ENCODE data around the gene DTX1.

DTX1 gene

DNA sequence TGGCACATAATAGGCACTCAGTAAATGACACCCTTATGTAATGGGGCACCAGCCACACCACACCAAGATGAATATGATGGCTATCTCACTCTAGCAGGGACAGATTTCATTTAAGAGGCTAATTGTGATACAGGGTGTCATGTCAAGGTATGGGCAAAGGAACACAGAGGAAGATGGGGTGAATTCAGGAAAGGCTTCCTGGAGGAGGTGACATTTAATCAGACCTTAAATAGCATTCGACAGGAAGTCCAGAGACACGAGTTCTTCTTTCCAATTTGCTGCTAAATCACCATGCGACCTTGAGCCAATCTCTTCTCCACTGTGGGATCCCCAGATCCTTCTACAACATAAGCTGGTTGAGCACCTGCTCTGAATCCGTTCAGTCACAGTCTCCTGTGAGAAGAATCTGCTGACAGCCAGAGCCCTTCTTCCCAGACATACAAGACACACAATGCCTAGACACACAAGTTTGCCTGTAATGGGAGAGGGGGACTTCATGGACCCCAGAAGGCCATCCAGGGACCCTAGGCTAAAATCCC lies 1.5 kb upstream of the DTX1 start:
- H3K36me3 ChIP-seq (ENCODE audit: insufficient read depth, low read length), result no peaks in the 10 kb centered on the region
- H3K4me3 ChIP-seq (ENCODE audit: low read depth, low read length), result no peak overlapping the region
- no peak overlapping the region for H3K27ac ChIP-seq (ENCODE audit: low read depth, low read length)
- H2AFZ ChIP-seq (ENCODE audit: low read length, unreplicated experiment), result no peak overlapping the region
- H3K27me3 ChIP-seq (ENCODE audit: insufficient read depth, low read length), result peaks cover 80% of the 10 kb centered on the region
- no peaks in the 10 kb centered on the region for H3K79me2 ChIP-seq (ENCODE audit: control insufficient read depth, insufficient read depth, low read length, unreplicated experiment)
- H3K4me1 ChIP-seq (ENCODE audit: control insufficient read depth, insufficient read depth, low read length, unreplicated experiment), result peaks cover 5% of the 10 kb centered on the region

DNA sequence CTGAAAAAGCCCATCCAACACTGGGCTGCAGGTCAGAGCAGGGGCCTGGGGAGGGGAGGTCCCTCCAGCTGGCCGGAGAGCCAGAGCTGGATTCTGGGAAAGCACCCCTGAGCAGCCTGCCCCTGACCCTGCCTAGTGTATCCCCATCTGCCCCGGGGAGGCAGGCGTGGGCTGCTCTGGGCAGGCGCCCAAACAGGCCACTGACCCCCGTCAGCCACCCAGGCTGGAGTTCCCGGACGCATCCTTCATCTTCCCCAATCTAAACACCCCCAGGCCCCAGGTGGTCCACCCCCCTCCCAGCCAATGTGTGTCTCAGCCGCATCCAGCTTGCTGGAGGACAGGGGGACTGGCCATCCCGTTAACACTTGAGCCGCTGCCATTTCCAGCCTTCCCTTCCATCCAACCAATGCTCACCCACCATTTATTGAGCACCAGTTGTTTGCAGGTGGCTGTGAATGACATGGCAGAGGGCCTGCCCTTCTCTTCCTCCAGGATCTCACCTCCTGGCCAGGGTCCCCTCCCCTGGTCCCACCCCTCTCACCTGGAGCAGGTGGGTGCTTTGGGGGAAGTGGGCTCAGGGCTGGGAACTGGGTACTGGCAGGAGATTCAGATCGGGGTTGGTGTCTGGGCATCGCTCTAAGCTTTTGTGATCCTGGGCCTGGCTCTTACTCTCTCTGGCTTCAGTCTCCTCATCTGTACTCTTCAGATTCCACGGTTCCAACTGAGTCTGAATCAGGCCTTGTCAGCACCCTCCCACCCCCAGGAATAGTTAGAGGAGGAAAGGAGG lies 743 bp upstream of the DTX1 start:
- Histone ChIP-seq H3K79me2 (ENCODE audit: control insufficient read depth, insufficient read depth, low read length, unreplicated experiment) (no peaks in the 10 kb centered on the region), H3K36me3 (ENCODE audit: insufficient read depth, low read length) (no peaks in the 10 kb centered on the region), H3K27me3 (ENCODE audit: insufficient read depth, low read length) (peaks cover 87% of the 10 kb centered on the region), H3K4me1 (ENCODE audit: control insufficient read depth, insufficient read depth, low read length, unreplicated experiment) (peaks cover 5% of the 10 kb centered on the region), H3K27ac (ENCODE audit: low read depth, low read length) (no peak overlapping the region), H3K4me3 (ENCODE audit: low read depth, low read length) (no peak overlapping the region), H2AFZ (ENCODE audit: low read length, unreplicated experiment) (no peak overlapping the region)

DNA sequence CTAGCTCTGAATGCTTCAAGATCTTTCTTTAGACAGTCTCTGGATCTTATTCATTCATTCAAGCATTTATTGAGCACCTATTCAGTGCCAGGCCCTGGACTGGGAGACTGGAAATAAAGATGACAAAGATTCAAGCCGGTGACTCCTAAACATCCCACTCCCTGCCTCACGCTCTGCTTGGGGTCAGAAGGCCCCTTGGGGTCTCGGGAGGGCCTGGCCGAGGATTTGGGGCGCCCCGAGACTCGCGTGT lies 224 bp upstream of the DTX1 start:
- Histone ChIP-seq H2AFZ (ENCODE audit: low read length, unreplicated experiment) (no peak overlapping the region), H3K27me3 (ENCODE audit: insufficient read depth, low read length) (peaks cover 88% of the 10 kb centered on the region), H3K36me3 (ENCODE audit: insufficient read depth, low read length) (no peaks in the 10 kb centered on the region), H3K4me1 (ENCODE audit: control insufficient read depth, insufficient read depth, low read length, unreplicated experiment) (peaks cover 5% of the 10 kb centered on the region), H3K4me3 (ENCODE audit: low read depth, low read length) (peak overlapping the region; percentile 68), H3K27ac (ENCODE audit: low read depth, low read length) (no peak overlapping the region), H3K79me2 (ENCODE audit: control insufficient read depth, insufficient read depth, low read length, unreplicated experiment) (no peaks in the 10 kb centered on the region)

DNA sequence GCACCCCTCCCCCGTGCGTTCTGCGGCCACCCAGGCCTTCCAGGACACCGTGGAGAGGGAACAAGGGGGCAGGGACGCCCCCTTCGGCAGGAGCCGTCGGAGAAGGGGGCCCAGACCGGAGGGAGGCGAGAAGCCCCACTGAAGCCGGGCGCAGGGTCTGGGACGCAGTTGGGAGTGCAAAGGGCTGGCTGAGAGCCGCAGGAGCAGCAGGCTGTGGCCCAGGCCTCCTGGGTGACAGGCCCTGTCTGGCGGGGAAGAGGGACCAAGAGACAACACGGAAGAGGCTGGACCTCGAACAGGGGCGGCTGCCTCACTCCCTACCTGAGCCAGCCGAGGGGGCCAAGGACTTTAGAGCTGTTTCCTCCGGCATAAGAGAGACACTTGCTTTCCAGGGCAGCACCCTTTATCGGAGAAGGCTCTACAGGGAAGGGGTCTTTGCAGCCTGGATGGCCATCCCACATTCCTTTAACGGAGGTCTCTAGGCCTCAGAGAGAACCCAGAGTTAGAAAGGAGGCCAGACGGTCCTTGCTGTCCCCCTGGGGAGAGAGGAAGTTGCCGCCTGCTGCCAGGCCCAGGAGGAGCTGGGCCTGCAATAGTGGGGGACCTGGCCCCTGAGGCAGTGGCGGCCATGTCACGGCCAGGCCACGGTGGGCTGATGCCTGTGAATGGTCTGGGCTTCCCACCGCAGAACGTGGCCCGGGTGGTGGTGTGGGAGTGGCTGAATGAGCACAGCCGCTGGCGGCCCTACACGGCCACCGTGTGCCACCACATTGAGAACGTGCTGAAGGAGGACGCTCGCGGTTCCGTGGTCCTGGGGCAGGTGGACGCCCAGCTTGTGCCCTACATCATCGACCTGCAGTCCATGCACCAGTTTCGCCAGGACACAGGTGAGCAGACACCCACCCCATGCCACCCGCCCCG lies 1.3 kb downstream of the DTX1 start:
- Histone ChIP-seq H2AFZ (ENCODE audit: low read length, unreplicated experiment) (no peak overlapping the region), H3K79me2 (ENCODE audit: control insufficient read depth, insufficient read depth, low read length, unreplicated experiment) (no peaks in the 10 kb centered on the region), H3K36me3 (ENCODE audit: insufficient read depth, low read length) (no peaks in the 10 kb centered on the region), H3K4me1 (ENCODE audit: control insufficient read depth, insufficient read depth, low read length, unreplicated experiment) (peaks cover 5% of the 10 kb centered on the region), H3K27me3 (ENCODE audit: insufficient read depth, low read length) (peaks cover 85% of the 10 kb centered on the region), H3K4me3 (ENCODE audit: low read depth, low read length) (no peak overlapping the region), H3K27ac (ENCODE audit: low read depth, low read length) (no peak overlapping the region)

DNA sequence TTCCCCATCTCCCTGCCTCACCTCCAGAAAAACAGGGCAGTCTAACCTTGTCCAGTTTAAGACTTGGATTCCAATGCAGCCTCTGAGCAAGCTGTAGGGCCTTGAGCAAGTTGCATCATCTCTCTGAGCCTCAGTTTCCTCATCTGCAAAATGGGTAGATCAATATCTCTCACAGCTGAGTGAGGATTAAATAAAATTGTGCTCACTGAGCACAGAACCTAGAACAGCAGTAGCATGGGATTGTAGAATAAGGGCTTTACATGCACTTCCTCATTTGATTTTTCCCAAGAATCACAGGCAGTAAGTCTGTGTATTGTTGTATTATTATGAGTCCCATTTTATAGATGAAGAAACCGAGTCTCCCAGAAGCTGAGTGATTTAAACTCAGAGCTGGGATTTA lies 2.0 kb downstream of the DTX1 start:
- Histone ChIP-seq H3K27me3 (ENCODE audit: insufficient read depth, low read length) (peaks cover 85% of the 10 kb centered on the region), H3K4me3 (ENCODE audit: low read depth, low read length) (no peak overlapping the region), H3K27ac (ENCODE audit: low read depth, low read length) (no peak overlapping the region), H3K79me2 (ENCODE audit: control insufficient read depth, insufficient read depth, low read length, unreplicated experiment) (no peaks in the 10 kb centered on the region), H3K4me1 (ENCODE audit: control insufficient read depth, insufficient read depth, low read length, unreplicated experiment) (peaks cover 5% of the 10 kb centered on the region), H2AFZ (ENCODE audit: low read length, unreplicated experiment) (no peak overlapping the region), H3K36me3 (ENCODE audit: insufficient read depth, low read length) (no peaks in the 10 kb centered on the region)

DNA sequence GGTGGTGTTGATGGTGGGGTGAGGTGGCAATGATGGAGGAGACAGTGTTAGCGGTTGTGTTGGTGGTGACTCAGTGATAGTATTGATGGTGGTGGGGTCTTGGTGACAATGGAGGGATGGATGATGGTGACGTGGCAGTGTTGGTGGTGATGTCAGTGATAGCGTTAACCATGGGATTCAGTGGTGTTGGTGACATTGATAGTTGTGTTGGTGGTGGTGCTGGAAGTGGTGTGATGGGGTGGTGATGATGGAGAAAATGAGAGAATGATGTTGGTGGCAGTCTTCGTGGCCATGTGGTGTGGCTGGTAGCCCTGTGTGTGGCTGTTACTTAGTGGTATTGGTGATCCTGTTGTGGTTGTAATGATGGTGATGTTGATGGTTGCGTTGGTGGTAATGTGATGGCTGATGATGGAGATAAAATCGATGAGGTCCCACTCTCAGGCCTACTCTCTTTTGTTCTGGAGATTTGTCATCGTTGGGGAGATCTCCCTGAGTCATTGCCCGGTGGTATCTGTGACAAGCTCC lies 2.6 kb downstream of the DTX1 start:
- Histone ChIP-seq H3K36me3 (ENCODE audit: insufficient read depth, low read length) (no peaks in the 10 kb centered on the region), H2AFZ (ENCODE audit: low read length, unreplicated experiment) (no peak overlapping the region), H3K79me2 (ENCODE audit: control insufficient read depth, insufficient read depth, low read length, unreplicated experiment) (no peaks in the 10 kb centered on the region), H3K27ac (ENCODE audit: low read depth, low read length) (no peak overlapping the region), H3K4me1 (ENCODE audit: control insufficient read depth, insufficient read depth, low read length, unreplicated experiment) (peaks cover 5% of the 10 kb centered on the region), H3K4me3 (ENCODE audit: low read depth, low read length) (no peak overlapping the region), H3K27me3 (ENCODE audit: insufficient read depth, low read length) (peaks cover 85% of the 10 kb centered on the region)

DNA sequence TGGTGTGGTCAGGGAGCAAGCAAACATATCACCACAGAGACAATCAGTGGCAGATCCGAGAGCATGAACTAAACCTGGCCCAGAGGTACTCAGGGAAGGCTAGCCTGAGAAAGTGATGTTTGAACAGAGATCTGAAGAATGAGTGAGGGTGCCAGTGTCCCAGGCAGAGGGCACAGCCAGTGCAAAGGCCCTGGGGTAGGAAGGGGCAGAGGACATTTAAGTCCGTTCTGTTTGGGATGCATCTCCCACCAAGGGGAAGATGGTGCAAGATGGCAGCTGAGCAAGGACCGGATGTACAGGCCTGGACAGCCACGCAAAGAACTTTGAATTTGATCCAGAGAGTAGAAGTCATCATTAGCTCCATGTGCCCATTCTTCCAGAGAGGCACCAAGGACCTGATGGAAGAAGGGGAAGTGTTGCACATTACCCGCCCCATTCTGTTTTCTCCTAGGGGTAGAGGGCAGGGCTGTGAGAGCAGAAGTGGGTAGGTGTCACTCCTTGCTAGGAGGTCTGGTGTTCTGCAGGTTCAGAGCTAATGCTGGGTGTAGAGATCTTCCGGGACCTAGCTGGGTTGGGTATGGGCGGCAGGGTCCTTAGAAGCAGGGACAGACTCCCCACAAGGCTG lies 3.9 kb downstream of the DTX1 start:
- Histone ChIP-seq H2AFZ (ENCODE audit: low read length, unreplicated experiment) (no peak overlapping the region), H3K4me3 (ENCODE audit: low read depth, low read length) (no peak overlapping the region), H3K36me3 (ENCODE audit: insufficient read depth, low read length) (no peaks in the 10 kb centered on the region), H3K27me3 (ENCODE audit: insufficient read depth, low read length) (peaks cover 80% of the 10 kb centered on the region), H3K4me1 (ENCODE audit: control insufficient read depth, insufficient read depth, low read length, unreplicated experiment) (peaks cover 5% of the 10 kb centered on the region), H3K27ac (ENCODE audit: low read depth, low read length) (no peak overlapping the region), H3K79me2 (ENCODE audit: control insufficient read depth, insufficient read depth, low read length, unreplicated experiment) (no peaks in the 10 kb centered on the region)

DNA sequence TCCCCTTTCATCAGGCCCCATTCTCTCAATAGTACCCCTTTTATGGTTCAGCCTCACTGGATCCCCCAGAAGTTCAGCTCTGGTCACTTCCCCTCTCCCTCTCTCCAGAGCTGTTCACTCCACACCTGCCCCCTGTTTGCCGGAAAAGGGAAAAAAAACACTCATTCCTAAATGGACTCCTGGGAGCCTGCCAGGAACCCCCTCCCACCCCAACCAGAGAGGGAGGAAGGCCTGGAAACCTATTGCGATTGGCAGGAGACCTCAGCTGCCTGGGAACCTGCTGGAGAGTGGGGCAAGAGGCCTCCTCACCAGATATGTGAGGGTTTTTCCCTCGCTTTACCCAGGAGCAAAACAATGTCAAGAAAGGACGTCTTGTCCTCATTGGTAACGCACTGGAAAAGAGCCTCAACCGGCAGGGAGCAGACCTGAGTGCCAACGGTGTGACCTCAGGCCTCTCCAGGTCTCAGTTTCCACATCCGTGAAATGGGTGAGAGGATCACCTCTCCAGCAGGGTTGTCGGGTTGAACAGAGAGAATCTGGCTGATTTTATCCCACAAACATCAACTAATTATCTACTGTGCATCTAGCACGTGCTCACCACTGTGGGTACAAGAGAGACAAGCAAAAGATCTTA lies 4.6 kb downstream of the DTX1 start:
- Histone ChIP-seq H3K79me2 (ENCODE audit: control insufficient read depth, insufficient read depth, low read length, unreplicated experiment) (no peaks in the 10 kb centered on the region), H3K4me3 (ENCODE audit: low read depth, low read length) (no peak overlapping the region), H3K4me1 (ENCODE audit: control insufficient read depth, insufficient read depth, low read length, unreplicated experiment) (peaks cover 5% of the 10 kb centered on the region), H3K36me3 (ENCODE audit: insufficient read depth, low read length) (no peaks in the 10 kb centered on the region), H3K27me3 (ENCODE audit: insufficient read depth, low read length) (peaks cover 73% of the 10 kb centered on the region), H3K27ac (ENCODE audit: low read depth, low read length) (no peak overlapping the region), H2AFZ (ENCODE audit: low read length, unreplicated experiment) (no peak overlapping the region)

DNA sequence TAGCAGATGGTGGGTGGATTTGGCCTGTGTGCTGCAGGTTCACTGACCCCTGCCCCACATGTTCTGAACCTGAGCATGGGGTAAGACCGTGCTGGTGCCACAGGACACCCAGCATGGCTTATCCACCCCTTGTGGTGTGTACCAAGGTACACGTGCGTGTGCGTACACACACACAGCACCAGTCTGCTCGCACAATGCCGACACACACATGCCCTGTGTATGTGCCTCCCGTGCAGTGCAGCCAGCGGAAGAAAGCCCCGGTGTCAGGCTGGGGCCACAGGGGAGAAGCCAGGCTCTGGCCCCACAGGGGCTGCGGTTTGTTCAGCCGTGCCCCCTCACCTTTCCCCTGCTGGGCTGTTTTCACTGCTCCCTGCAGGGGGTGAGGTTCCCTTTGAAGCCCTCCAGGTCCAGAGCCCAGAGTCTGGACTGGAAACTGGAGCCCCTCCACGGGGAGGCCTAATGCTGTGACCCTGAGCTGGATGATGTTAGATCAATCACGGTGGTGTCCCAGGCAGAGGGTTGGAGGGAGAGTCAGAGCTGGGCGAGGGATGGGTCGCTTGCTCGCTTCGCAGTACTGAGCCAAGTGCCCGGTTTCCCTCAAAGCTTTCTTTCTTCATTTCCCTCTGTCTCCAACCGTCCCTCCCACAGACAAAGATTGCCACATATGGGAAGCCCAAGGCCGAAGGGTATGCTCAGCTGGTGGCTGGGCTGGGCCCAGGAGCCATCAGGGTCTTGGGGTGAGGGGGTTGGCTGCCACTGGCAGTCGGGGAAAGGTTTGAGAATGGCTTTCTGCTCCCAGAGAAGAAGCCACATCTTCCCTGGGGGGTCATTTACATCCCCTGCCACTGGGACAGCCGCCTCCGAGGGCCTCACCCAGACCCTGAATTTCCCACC lies 6.2 kb downstream of the DTX1 start:
- Histone ChIP-seq H3K4me1 (ENCODE audit: control insufficient read depth, insufficient read depth, low read length, unreplicated experiment) (no peaks in the 10 kb centered on the region), H3K4me3 (ENCODE audit: low read depth, low read length) (no peak overlapping the region), H3K27ac (ENCODE audit: low read depth, low read length) (no peak overlapping the region), H3K79me2 (ENCODE audit: control insufficient read depth, insufficient read depth, low read length, unreplicated experiment) (no peaks in the 10 kb centered on the region), H2AFZ (ENCODE audit: low read length, unreplicated experiment) (no peak overlapping the region), H3K27me3 (ENCODE audit: insufficient read depth, low read length) (peaks cover 63% of the 10 kb centered on the region), H3K36me3 (ENCODE audit: insufficient read depth, low read length) (no peaks in the 10 kb centered on the region)

Data from ACC112 (cell line).